Heart right ventricle (tissue), 16 donors: Measurements from ENCODE around the gene ZNRD2. TPM values are rescaled to one million over a fixed set of nuclear protein-coding genes. Genes with fewer than 3 reads are reported as not detected.

Source experiments
- ATAC-seq, 8 donors: fragments of 200-7000 bp; cut with Tn5 transposase; one replicate each; pipeline ENCODE4 v1.9.1; 2020; ENCODE audit warnings: mild to moderate bottlenecking in 8 of 8, moderate library complexity in 8 of 8, moderate number of reproducible peaks in 1 of 8
- DNase-seq, 2 donors: peaks; one replicate each; pipeline ENCODE4 v3.0.0-alpha.2; 2020
- H3K27ac ChIP-seq, 10 donors: fragments of 200-600 bp; sonication (generic) in 2 of 10; one replicate each; pipeline versions ENCODE4 v1.5.0 to v1.8.0; 2020 to 2022; ENCODE audit warnings: mild to moderate bottlenecking in 3 of 10
- H3K27me3 ChIP-seq, 7 donors: fragments of 200-600 bp; one replicate each; pipeline ENCODE4 v1.8.0; 2021 to 2022; ENCODE audit warnings: mild to moderate bottlenecking in 2 of 7
- H3K36me3 ChIP-seq, 9 donors: fragments of 200-600 bp; sonication (generic) in 1 of 9; one replicate each; pipeline versions ENCODE4 v1.5.0 to v1.8.0; 2020 to 2022; ENCODE audit warnings: mild to moderate bottlenecking in 2 of 9
- H3K4me1 ChIP-seq, 9 donors: fragments of 200-600 bp; sonication (generic) in 1 of 9; one replicate each; pipeline versions ENCODE4 v1.5.0 to v1.8.0; 2020 to 2022; ENCODE audit warnings: mild to moderate bottlenecking in 4 of 9
- H3K4me3 ChIP-seq, 10 donors: fragments of 200-600 bp; sonication (generic) in 2 of 10; one replicate each; pipeline versions ENCODE4 v1.5.0 to v1.8.0; 2020 to 2022; ENCODE audit warnings: mild to moderate bottlenecking in 7 of 10, moderate library complexity in 2 of 10
- H3K9me3 ChIP-seq, 11 donors: fragments of 200-600 bp in 10 of 11; sonication (generic) in 2 of 11; one replicate each; pipeline versions ENCODE4 v1.5.0 to v1.8.0; 2013 to 2022; ENCODE audit warnings: mild to moderate bottlenecking in 2 of 11, control low read depth in 1 of 11, moderate library complexity in 1 of 11
- WGBS, 2 donors: extraction: QIAGEN DNeasy Blood & Tissue Kit; methylation state at CpG; one replicate each; pipeline ENCODE4 v1.1.7; 2013; ENCODE audit warnings: inconsistent platforms in 1 of 2; 5-methylcytosine and 5-hydroxymethylcytosine counted together
- intact Hi-C, 10 donors: fragments of 100-400 bp; cut with DNase I; formaldehyde crosslinking; loops; one replicate each; pipeline versions ENCODE4 v1.11.1 to v1.14.2; 2022
- polyA plus RNA-seq, 2 donors: library from polyadenylated mRNA; stranded (reverse); fragments of 200-250 nt; gene quantifications; one replicate each; pipeline ENCODE4 v1.2.3, GENCODE V29; 2013
- total RNA-seq, 10 donors: library from RNA; stranded (reverse); fragmentation: NEBNext Ultra II Directional in 3 of 10; extraction: Animal tissue kit (Norgen Biotek cat#: 25700) in 3 of 10; gene quantifications; one replicate each; pipeline versions ENCODE4 v1.2.1 to v1.2.4, GENCODE V29; 2021 to 2023
- TF ChIP-seq, protein P1 (sequence below), 9 donors: fragments of 200-600 bp; sonication (generic) in 2 of 9; IDR thresholded peaks; one replicate each; pipeline versions ENCODE4 v1.5.0 to v1.8.0; 2021 to 2022; ENCODE audit warnings: antibody characterized with exemption in 9 of 9, mild to moderate bottlenecking in 5 of 9, moderate library complexity in 1 of 9
- donor health status: Arrhythmogenic right ventricular cardiomyopathy.
- donor health status: ischemic (EF 13 %, LVEDD 7.1; RV severe dilation, severe dysfunction).
- donor health status: healthy with polysubstance abuse.
- donor health status: DM: no; HTN: yes; CAD: no.
- donor health status: DM: no; HTN: no; CAD: no.
- donor health status: ischemic (EF 25% LVEDD 6.9; RV normal size, moderate dysfunction).
- donor health status: ischemic (EF 25% LVEDD 5.7; RV mildly dilated, moderate dysfunction).
- donor health status: healthy.
- donor health status: DM: yes; HTN: yes; CAD: no.
- donor health status: Ischemic cardiomyopathy.
- donor health status: ischemic (EF 35%, LVEDD 5.7; RV mildly dilated, moderate dysfunction).
- donor health status: nonischemic (EF 11% LVEDD 7.7; RV severe dilation, severe dysfunction).
- donor health status: DM: yes; HTN: yes; CAD: no.
- donor health status: PGD.
- donor health status: ischemic (EF 29% LVEDD 5.4; RV normal size, mild dysfunction).
- donor health status: nonischemic (EF 23%, LVEDD 6.1; RV moderate dilation, normal function).

ZNRD2 gene
- total and polyA plus RNA-seq, 12 donors, result 23.7 to 92.0 (median 27.7) TPM

DNA sequence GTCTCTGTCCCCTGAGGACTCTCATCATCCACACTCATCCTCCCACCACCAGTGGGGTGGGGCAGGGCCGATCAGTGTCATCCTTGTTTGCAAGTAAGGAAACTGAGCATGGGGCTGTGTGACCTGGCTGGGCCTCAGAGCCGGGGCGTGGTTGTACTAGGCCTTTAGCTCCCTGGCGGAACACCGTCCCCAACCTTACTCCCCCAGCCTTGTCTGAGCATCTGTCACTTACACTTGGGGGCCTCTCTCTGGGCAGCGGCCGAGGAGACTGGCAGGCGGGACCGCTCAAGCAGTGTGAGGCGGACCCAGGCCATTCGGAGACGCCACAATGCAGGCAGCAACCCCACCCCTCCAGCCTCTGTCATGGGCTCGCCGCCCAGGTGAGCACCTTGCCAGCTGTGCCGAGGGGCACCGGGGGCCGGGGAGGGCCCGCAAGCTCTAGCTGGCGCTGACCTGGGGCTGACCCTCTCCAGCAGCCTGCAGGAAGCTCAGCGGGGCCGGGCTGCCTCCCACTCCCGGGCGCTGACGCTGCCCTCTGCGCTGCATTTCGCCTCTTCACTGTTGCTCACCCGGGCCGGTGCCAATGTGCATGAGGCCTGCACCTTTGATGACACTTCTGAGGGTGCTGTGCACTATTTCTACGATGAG is 49.1 kb downstream of the ZNRD2 start:
- H3K27me3 ChIP-seq, result no peaks in the 10 kb centered on the region
- peaks cover 11 to 19% (median 15%) of the 10 kb centered on the region in 9 donors for H3K4me1 ChIP-seq
- 92 to 96% methylated on average over 29 of the region's 29 CpGs for WGBS, 2 donors
- no peak for ATAC-seq
- TF ChIP-seq, protein P1, sequence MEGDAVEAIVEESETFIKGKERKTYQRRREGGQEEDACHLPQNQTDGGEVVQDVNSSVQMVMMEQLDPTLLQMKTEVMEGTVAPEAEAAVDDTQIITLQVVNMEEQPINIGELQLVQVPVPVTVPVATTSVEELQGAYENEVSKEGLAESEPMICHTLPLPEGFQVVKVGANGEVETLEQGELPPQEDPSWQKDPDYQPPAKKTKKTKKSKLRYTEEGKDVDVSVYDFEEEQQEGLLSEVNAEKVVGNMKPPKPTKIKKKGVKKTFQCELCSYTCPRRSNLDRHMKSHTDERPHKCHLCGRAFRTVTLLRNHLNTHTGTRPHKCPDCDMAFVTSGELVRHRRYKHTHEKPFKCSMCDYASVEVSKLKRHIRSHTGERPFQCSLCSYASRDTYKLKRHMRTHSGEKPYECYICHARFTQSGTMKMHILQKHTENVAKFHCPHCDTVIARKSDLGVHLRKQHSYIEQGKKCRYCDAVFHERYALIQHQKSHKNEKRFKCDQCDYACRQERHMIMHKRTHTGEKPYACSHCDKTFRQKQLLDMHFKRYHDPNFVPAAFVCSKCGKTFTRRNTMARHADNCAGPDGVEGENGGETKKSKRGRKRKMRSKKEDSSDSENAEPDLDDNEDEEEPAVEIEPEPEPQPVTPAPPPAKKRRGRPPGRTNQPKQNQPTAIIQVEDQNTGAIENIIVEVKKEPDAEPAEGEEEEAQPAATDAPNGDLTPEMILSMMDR (IDR thresholded peaks at IDR 0.05), result no peak
- no peaks in the 10 kb centered on the region for H3K9me3 ChIP-seq
- no peak for DNase-seq
- H3K4me3 ChIP-seq, result no peak overlapping the region
- H3K27ac ChIP-seq, result no peak overlapping the region
- H3K36me3 ChIP-seq, result peaks cover 10 to 76% (median 53%) of the 10 kb centered on the region in 9 donors
- intact Hi-C loops, result no loop called here

DNA sequence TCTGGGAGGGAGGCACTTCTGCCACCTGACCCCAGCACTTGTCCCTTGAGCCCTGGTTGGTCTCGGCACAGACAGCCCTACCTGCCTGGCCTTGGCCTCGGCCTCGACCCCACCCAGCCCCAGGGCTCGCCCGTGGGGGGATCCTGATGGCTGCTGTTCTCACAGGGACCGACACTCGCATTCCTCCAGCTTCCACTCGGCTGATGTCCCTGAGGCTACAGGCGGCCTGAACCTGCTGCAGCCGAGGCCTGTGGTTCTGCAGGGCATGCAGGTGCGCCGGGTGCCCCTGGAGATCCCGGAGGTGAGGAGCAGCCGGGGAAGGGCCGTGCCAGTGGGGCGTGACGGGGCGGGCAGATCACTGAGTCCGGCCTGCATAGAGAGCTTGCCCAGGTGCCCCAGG is 50.4 kb downstream of the ZNRD2 start:
- no peak overlapping the region for H3K4me3 ChIP-seq
- intact Hi-C loops, result loop anchor here in 3 of 10 donors (10.0 kb wide), 3 partner anchors 84 to 364 kb away; no protein-coding TSS in a partner anchor
- H3K27me3 ChIP-seq, result no peaks in the 10 kb centered on the region
- 92 to 94% methylated on average over 19 of the region's 19 CpGs for WGBS, 2 donors
- TF ChIP-seq, protein P1 (IDR thresholded peaks at IDR 0.05), result no peak
- ATAC-seq (no peak), DNase-seq (no peak)
- no peaks in the 10 kb centered on the region for H3K9me3 ChIP-seq
- no peak overlapping the region for H3K27ac ChIP-seq
- peaks cover 11 to 19% (median 15%) of the 10 kb centered on the region in 9 donors for H3K4me1 ChIP-seq
- peaks cover 10 to 88% (median 64%) of the 10 kb centered on the region in 9 donors for H3K36me3 ChIP-seq

DNA sequence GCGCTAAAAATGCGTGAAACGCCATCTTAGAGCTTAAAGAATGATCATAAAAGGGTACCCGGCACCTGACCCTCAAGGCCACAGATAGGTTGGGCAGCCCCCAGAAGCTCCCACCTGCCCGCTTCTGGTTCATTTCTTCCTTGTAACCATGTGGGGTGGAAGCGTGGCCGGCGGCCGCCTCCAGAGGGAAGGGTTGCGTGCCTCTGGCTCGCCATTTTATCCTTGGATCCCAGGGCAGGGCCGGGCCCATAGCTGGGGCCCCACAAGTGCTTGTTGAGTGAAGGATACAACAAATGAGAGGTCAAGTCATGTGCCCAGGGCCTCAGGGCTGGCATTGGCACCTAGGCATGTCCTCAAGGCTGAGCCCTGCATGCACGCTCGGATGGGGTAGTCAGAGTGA is 51.2 kb downstream of the ZNRD2 start:
- 94 to 95% methylated on average over 14 of the region's 14 CpGs for WGBS, 2 donors
- ATAC-seq (no peak), DNase-seq (no peak)
- Histone ChIP-seq H3K36me3 (peaks cover 10 to 96% (median 68%) of the 10 kb centered on the region in 9 donors), H3K4me1 (peaks cover 8 to 24% (median 18%) of the 10 kb centered on the region in 9 donors), H3K27ac (no peak overlapping the region), H3K9me3 (no peaks in the 10 kb centered on the region), H3K27me3 (no peaks in the 10 kb centered on the region), H3K4me3 (no peak overlapping the region)
- intact Hi-C loops, result loop anchor here in 3 of 10 donors (10.0 kb wide), 3 partner anchors 83 to 363 kb away; no protein-coding TSS in a partner anchor
- TF ChIP-seq, protein P1 (IDR thresholded peaks at IDR 0.05), result no peak

Other genes with a start within 250 kb of the ZNRD2 start
- gene DPF2, start 236.6 kb upstream of the ZNRD2 start, total RNA-seq, result 10 to 100 TPM; 37.4 to 63.4 (median 50.6) TPM
- gene DPF2, start 236.6 kb upstream of the ZNRD2 start, polyA plus RNA-seq, result 10 to 100 TPM; 24.9 to 32.6 TPM
- under 1 TPM in 8 of 10 donors, not detected in 2; 0.11 to 0.87 (median 0.33) TPM for gene TIGD3, start 215.7 kb upstream of the ZNRD2 start, total RNA-seq
- under 1 TPM; 0.19 to 0.80 TPM for gene TIGD3, start 215.7 kb upstream of the ZNRD2 start, polyA plus RNA-seq
- 10 to 100 TPM in 1 of 10 donors, 1 to 10 TPM in 9; 4.6 to 12.2 (median 8.3) TPM for gene SLC25A45, start 187.8 kb upstream of the ZNRD2 start, total RNA-seq
- gene SLC25A45, start 187.8 kb upstream of the ZNRD2 start, polyA plus RNA-seq, result 10 to 100 TPM in 1 of 2 donors, 1 to 10 TPM in 1; 3.1 to 10.7 TPM
- 10 to 100 TPM in 6 of 10 donors, 1 to 10 TPM in 4; 6.0 to 16.9 (median 12.2) TPM for gene FRMD8, start 183.8 kb upstream of the ZNRD2 start, total RNA-seq
- 10 to 100 TPM in 1 of 2 donors, 1 to 10 TPM in 1; 9.9 to 12.9 TPM for gene FRMD8, start 183.8 kb upstream of the ZNRD2 start, polyA plus RNA-seq
- 100 to 1,000 TPM; 284 to 808 (median 432) TPM for gene NEAT1, start 147.7 kb upstream of the ZNRD2 start, total RNA-seq
- gene NEAT1, start 147.7 kb upstream of the ZNRD2 start, polyA plus RNA-seq, result 1,000 to 10,000 TPM in 1 of 2 donors, 100 to 1,000 TPM in 1; 103 to 1,899 TPM
- 1,000 to 10,000 TPM; 4,742 to 8,462 (median 5,956) TPM for gene MALAT1, start 71.4 kb upstream of the ZNRD2 start, total RNA-seq
- gene MALAT1, start 71.4 kb upstream of the ZNRD2 start, polyA plus RNA-seq, result 1,000 to 10,000 TPM in 1 of 2 donors, 100 to 1,000 TPM in 1; 205 to 8,339 TPM
- gene SCYL1, start 45.4 kb upstream of the ZNRD2 start, total RNA-seq, result 10 to 100 TPM; 47.4 to 66.9 (median 55.6) TPM
- 100 to 1,000 TPM in 1 of 2 donors, 10 to 100 TPM in 1; 90.0 to 130 TPM for gene SCYL1, start 45.4 kb upstream of the ZNRD2 start, polyA plus RNA-seq
- 10 to 100 TPM; 54.4 to 92.5 (median 72.8) TPM for gene LTBP3, start 12.1 kb upstream of the ZNRD2 start, total RNA-seq
- gene LTBP3, start 12.1 kb upstream of the ZNRD2 start, polyA plus RNA-seq, result 10 to 100 TPM; 42.7 to 79.7 TPM
- 10 to 100 TPM; 21.2 to 54.9 (median 29.2) TPM for gene FAM89B, start 2.1 kb downstream of the ZNRD2 start, total RNA-seq
- 10 to 100 TPM; 42.0 to 55.7 TPM for gene FAM89B, start 2.1 kb downstream of the ZNRD2 start, polyA plus RNA-seq
- 100 to 1,000 TPM in 1 of 10 donors, 10 to 100 TPM in 9; 42.9 to 113 (median 53.9) TPM for gene EHBP1L1, start 5.6 kb downstream of the ZNRD2 start, total RNA-seq
- 10 to 100 TPM; 30.8 to 62.6 TPM for gene EHBP1L1, start 5.6 kb downstream of the ZNRD2 start, polyA plus RNA-seq
- gene KCNK7, start 25.3 kb downstream of the ZNRD2 start, total RNA-seq, result 1 to 10 TPM in 2 of 10 donors, under 1 TPM in 6, not detected in 2; 0.22 to 1.5 (median 0.35) TPM
- 1 to 10 TPM in 1 of 2 donors, under 1 TPM in 1; 0.48 to 1.4 TPM for gene KCNK7, start 25.3 kb downstream of the ZNRD2 start, polyA plus RNA-seq
- gene MAP3K11, start 43.7 kb downstream of the ZNRD2 start, total RNA-seq, result 10 to 100 TPM; 23.1 to 45.6 (median 34.2) TPM
- 10 to 100 TPM; 32.5 to 69.9 TPM for gene MAP3K11, start 43.7 kb downstream of the ZNRD2 start, polyA plus RNA-seq
- 10 to 100 TPM in 9 of 10 donors, 1 to 10 TPM in 1; 9.4 to 16.9 (median 11.7) TPM for gene PCNX3, start 45.3 kb downstream of the ZNRD2 start, total RNA-seq
- 10 to 100 TPM in 1 of 2 donors, 1 to 10 TPM in 1; 9.7 to 11.6 TPM for gene PCNX3, start 45.3 kb downstream of the ZNRD2 start, polyA plus RNA-seq
- 10 to 100 TPM; 11.8 to 39.7 (median 15.6) TPM for gene SIPA1, start 67.6 kb downstream of the ZNRD2 start, total RNA-seq
- 10 to 100 TPM; 32.6 to 85.9 TPM for gene SIPA1, start 67.6 kb downstream of the ZNRD2 start, polyA plus RNA-seq
- 10 to 100 TPM; 30.7 to 55.2 (median 40.0) TPM for gene RELA, start 92.4 kb downstream of the ZNRD2 start, total RNA-seq
- 10 to 100 TPM; 28.9 to 38.3 TPM for gene RELA, start 92.4 kb downstream of the ZNRD2 start, polyA plus RNA-seq
- gene KAT5, start 141.8 kb downstream of the ZNRD2 start, total RNA-seq, result 10 to 100 TPM; 40.9 to 53.6 (median 44.0) TPM
- 10 to 100 TPM; 54.9 to 62.8 TPM for gene KAT5, start 141.8 kb downstream of the ZNRD2 start, polyA plus RNA-seq
- 10 to 100 TPM; 34.1 to 75.6 (median 43.5) TPM for gene RNASEH2C, start 150.3 kb downstream of the ZNRD2 start, total RNA-seq
- gene RNASEH2C, start 150.3 kb downstream of the ZNRD2 start, polyA plus RNA-seq, result 100 to 1,000 TPM in 1 of 2 donors, 10 to 100 TPM in 1; 60.3 to 123 TPM
- gene AP5B1, start 210.5 kb downstream of the ZNRD2 start, total RNA-seq, result 10 to 100 TPM in 1 of 10 donors, 1 to 10 TPM in 9; 6.1 to 12.8 (median 7.4) TPM
- gene AP5B1, start 210.5 kb downstream of the ZNRD2 start, polyA plus RNA-seq, result 1 to 10 TPM; 5.0 to 5.1 TPM
- not detected for gene OVOL1, start 216.6 kb downstream of the ZNRD2 start, total RNA-seq
- not detected for gene OVOL1, start 216.6 kb downstream of the ZNRD2 start, polyA plus RNA-seq